HG02759 (cell line): ENCODE measurements around the gene OVCH2.

ENCODE experiments used
- ATAC-seq: cut with Tn5 transposase; IDR thresholded peaks from one replicate; pipeline ENCODE4 v1.9.1; 2021; ENCODE audit warnings: mild to moderate bottlenecking, moderate library complexity; ENCODE audit not compliant: unreplicated experiment

OVCH2 gene

GRCh38 chr11:7643314-7643713 lies 63.0 kb downstream of the OVCH2 start:
- ATAC-seq: no peak

- ATAC-seq: no peak
Observed at GRCh38 chr11:7642747-7643146, 63.5 kb downstream of the OVCH2 start.

GRCh38 chr11:7640816-7641215 lies 65.5 kb downstream of the OVCH2 start:
- ATAC-seq: no peak

- peak; percentile 5 for ATAC-seq
Observed at GRCh38 chr11:7639643-7640025, 66.6 kb downstream of the OVCH2 start.
